WTC11 (cell line): ENCODE results near the gene HDGFL2. TPM values are rescaled to one million over a fixed set of nuclear protein-coding genes. Genes with fewer than 3 reads are reported as not detected.
A peak's percentile ranks its signal among the peaks of the same experiment; 100 is the strongest.

Source experiments
- ATF6 ChIP-seq: sonication (generic); formaldehyde crosslinking; IDR thresholded peaks from 2 replicates; pipeline ENCODE4 v1.8.1; 2023; ENCODE audit warnings: mild to moderate bottlenecking, missing genetic modification reagents
- CDX4 ChIP-seq: fragments of 250-450 bp; sonication (Bioruptor Pico); IDR thresholded peaks from 2 replicates; pipeline ENCODE4 v1.9.0; 2021; ENCODE audit warnings: moderate library complexity, mild to moderate bottlenecking, inconsistent platforms, borderline replicate concordance
- E2F1 ChIP-seq: sonication (generic); formaldehyde crosslinking; IDR thresholded peaks from 2 replicates; pipeline ENCODE4 v1.8.0; 2022; ENCODE audit warnings: mild to moderate bottlenecking, missing genetic modification reagents
- FOXJ3 ChIP-seq: sonication (generic); formaldehyde crosslinking; IDR thresholded peaks from 2 replicates; pipeline ENCODE4 v1.9.0; 2021; ENCODE audit warnings: missing genetic modification reagents, mild to moderate bottlenecking, borderline replicate concordance
- FOXK1 ChIP-seq: sonication (generic); formaldehyde crosslinking; IDR thresholded peaks from 2 replicates; pipeline ENCODE4 v1.8.0; 2022; ENCODE audit warnings: mild to moderate bottlenecking, moderate library complexity, missing genetic modification reagents
- FOXP4 ChIP-seq: sonication (generic); formaldehyde crosslinking; IDR thresholded peaks from 2 replicates; pipeline ENCODE4 v1.8.0; 2022; ENCODE audit warnings: mild to moderate bottlenecking, missing genetic modification reagents
- JAZF1 ChIP-seq: fragments of 250-450 bp; sonication (Bioruptor Pico); IDR thresholded peaks from 2 replicates; pipeline ENCODE4 v1.9.0; 2021; ENCODE audit warnings: moderate library complexity, mild to moderate bottlenecking, inconsistent platforms
- MAX ChIP-seq: sonication (generic); formaldehyde crosslinking; IDR thresholded peaks from 2 replicates; pipeline ENCODE4 v1.8.0; 2022; ENCODE audit warnings: mild to moderate bottlenecking, missing genetic modification reagents
- MXD4 ChIP-seq: fragments of 250-450 bp; sonication (Bioruptor Pico); IDR thresholded peaks from 2 replicates; pipeline ENCODE4 v1.8.0; 2021; ENCODE audit warnings: mild to moderate bottlenecking, moderate library complexity, borderline replicate concordance
- NFYB ChIP-seq: sonication (generic); formaldehyde crosslinking; conservative IDR thresholded peaks from 2 replicates; pipeline ENCODE4 v1.8.0; 2022; ENCODE audit warnings: low read depth, missing genetic modification reagents
- NR3C1 ChIP-seq: sonication (generic); formaldehyde crosslinking; conservative IDR thresholded peaks from 2 replicates; pipeline ENCODE4 v1.8.1; 2023; ENCODE audit warnings: low read depth, mild to moderate bottlenecking, missing genetic modification reagents
- SMAD3 ChIP-seq: sonication (generic); formaldehyde crosslinking; IDR thresholded peaks from 2 replicates; pipeline ENCODE4 v1.8.0; 2022; ENCODE audit warnings: missing genetic modification reagents, mild to moderate bottlenecking, borderline replicate concordance
- SP1 ChIP-seq: sonication (generic); formaldehyde crosslinking; conservative IDR thresholded peaks from 2 replicates; pipeline ENCODE4 v1.8.1; 2022; ENCODE audit warnings: missing genetic modification reagents
- TEAD1 ChIP-seq: sonication (generic); formaldehyde crosslinking; IDR thresholded peaks from 2 replicates; pipeline ENCODE4 v1.8.0; 2022; ENCODE audit warnings: mild to moderate bottlenecking, missing genetic modification reagents
- ZBTB21 ChIP-seq: sonication (generic); formaldehyde crosslinking; IDR thresholded peaks from 2 replicates; pipeline ENCODE4 v1.8.1; 2023; ENCODE audit warnings: mild to moderate bottlenecking, missing genetic modification reagents, borderline replicate concordance
- ZNF219 ChIP-seq: sonication (generic); formaldehyde crosslinking; IDR thresholded peaks from 2 replicates; pipeline ENCODE4 v1.8.0; 2023; ENCODE audit warnings: missing genetic modification reagents, mild to moderate bottlenecking, borderline replicate concordance
- ZNF232 ChIP-seq: sonication (generic); formaldehyde crosslinking; IDR thresholded peaks from 2 replicates; pipeline ENCODE4 v1.8.0; 2022; ENCODE audit warnings: mild to moderate bottlenecking, missing genetic modification reagents
- ZNF281 ChIP-seq: sonication (generic); formaldehyde crosslinking; IDR thresholded peaks from 2 replicates; pipeline ENCODE4 v1.8.0; 2023; ENCODE audit warnings: mild to moderate bottlenecking, missing genetic modification reagents
- ZNF423 ChIP-seq: fragments of 250-450 bp; sonication (Bioruptor Pico); IDR thresholded peaks from 2 replicates; pipeline ENCODE4 v2.1.2; 2022; ENCODE audit warnings: mild to moderate bottlenecking, moderate library complexity
- ZNF671 ChIP-seq: fragments of 250-450 bp; sonication (Bioruptor Pico); IDR thresholded peaks from 2 replicates; pipeline ENCODE4 v1.8.0; 2021; ENCODE audit warnings: mild to moderate bottlenecking
- total RNA-seq: library from RNA; stranded (reverse); gene quantifications from 3 replicates; pipeline ENCODE4 v1.2.3, GENCODE V29; 2021
- TF ChIP-seq, protein P1 (sequence below): sonication (generic); formaldehyde crosslinking; IDR thresholded peaks from 2 replicates; pipeline ENCODE4 v1.8.1; 2023; ENCODE audit warnings: mild to moderate bottlenecking, missing genetic modification reagents, borderline replicate concordance
- TF ChIP-seq, protein P2 (sequence below): sonication (generic); formaldehyde crosslinking; IDR thresholded peaks from 2 replicates; pipeline ENCODE4 v1.8.1; 2023; ENCODE audit warnings: mild to moderate bottlenecking, missing genetic modification reagents
- TF ChIP-seq, protein P3 (sequence below): sonication (generic); formaldehyde crosslinking; IDR thresholded peaks from 2 replicates; pipeline ENCODE4 v1.8.1; 2022; ENCODE audit warnings: low read depth, mild to moderate bottlenecking, moderate library complexity, missing genetic modification reagents, borderline replicate concordance

The HDGFL2 gene
- total RNA-seq, 1 experiment from 2014 or later: 115 TPM

GRCh38 chr19:4457654-4458395 is 14.3 kb upstream of the HDGFL2 start, which contains the start of gene UBXN6 (continued):
- TF ChIP-seq, protein P1, sequence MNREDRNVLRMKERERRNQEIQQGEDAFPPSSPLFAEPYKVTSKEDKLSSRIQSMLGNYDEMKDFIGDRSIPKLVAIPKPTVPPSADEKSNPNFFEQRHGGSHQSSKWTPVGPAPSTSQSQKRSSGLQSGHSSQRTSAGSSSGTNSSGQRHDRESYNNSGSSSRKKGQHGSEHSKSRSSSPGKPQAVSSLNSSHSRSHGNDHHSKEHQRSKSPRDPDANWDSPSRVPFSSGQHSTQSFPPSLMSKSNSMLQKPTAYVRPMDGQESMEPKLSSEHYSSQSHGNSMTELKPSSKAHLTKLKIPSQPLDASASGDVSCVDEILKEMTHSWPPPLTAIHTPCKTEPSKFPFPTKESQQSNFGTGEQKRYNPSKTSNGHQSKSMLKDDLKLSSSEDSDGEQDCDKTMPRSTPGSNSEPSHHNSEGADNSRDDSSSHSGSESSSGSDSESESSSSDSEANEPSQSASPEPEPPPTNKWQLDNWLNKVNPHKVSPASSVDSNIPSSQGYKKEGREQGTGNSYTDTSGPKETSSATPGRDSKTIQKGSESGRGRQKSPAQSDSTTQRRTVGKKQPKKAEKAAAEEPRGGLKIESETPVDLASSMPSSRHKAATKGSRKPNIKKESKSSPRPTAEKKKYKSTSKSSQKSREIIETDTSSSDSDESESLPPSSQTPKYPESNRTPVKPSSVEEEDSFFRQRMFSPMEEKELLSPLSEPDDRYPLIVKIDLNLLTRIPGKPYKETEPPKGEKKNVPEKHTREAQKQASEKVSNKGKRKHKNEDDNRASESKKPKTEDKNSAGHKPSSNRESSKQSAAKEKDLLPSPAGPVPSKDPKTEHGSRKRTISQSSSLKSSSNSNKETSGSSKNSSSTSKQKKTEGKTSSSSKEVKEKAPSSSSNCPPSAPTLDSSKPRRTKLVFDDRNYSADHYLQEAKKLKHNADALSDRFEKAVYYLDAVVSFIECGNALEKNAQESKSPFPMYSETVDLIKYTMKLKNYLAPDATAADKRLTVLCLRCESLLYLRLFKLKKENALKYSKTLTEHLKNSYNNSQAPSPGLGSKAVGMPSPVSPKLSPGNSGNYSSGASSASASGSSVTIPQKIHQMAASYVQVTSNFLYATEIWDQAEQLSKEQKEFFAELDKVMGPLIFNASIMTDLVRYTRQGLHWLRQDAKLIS (CRISPR knock-in tag): no peak
- no peak for TF ChIP-seq FOXJ3 (CRISPR knock-in tag)
- no peak for TF ChIP-seq NR3C1 (CRISPR knock-in tag)
- no peak for TF ChIP-seq JAZF1
- TF ChIP-seq ZNF281 (CRISPR knock-in tag): no peak
- no peak for TF ChIP-seq ZNF219 (CRISPR knock-in tag)
- no peak for TF ChIP-seq ZNF671
- TF ChIP-seq CDX4 (CRISPR knock-in tag): no peak
- TF ChIP-seq SMAD3 (CRISPR knock-in tag): no peak
- no peak for TF ChIP-seq MXD4
- no peak for TF ChIP-seq ZBTB21 (CRISPR knock-in tag)
- TF ChIP-seq ATF6 (CRISPR knock-in tag): no peak
- TF ChIP-seq, protein P2, sequence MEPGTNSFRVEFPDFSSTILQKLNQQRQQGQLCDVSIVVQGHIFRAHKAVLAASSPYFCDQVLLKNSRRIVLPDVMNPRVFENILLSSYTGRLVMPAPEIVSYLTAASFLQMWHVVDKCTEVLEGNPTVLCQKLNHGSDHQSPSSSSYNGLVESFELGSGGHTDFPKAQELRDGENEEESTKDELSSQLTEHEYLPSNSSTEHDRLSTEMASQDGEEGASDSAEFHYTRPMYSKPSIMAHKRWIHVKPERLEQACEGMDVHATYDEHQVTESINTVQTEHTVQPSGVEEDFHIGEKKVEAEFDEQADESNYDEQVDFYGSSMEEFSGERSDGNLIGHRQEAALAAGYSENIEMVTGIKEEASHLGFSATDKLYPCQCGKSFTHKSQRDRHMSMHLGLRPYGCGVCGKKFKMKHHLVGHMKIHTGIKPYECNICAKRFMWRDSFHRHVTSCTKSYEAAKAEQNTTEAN (CRISPR knock-in tag): no peak
- peak; percentile 78 for TF ChIP-seq SP1 (CRISPR knock-in tag)
- TF ChIP-seq E2F1: no peak
- TF ChIP-seq NFYB: no peak
- 0 out of 2 replicates have a peak, but pooled peaks have one; percentile 34 for TF ChIP-seq FOXP4 (CRISPR knock-in tag)
- peak; percentile 87 for TF ChIP-seq FOXK1 (CRISPR knock-in tag)
- peak; percentile 56; the same call in 1 of the 2 replicates for TF ChIP-seq TEAD1 (CRISPR knock-in tag)
- TF ChIP-seq, protein P3, sequence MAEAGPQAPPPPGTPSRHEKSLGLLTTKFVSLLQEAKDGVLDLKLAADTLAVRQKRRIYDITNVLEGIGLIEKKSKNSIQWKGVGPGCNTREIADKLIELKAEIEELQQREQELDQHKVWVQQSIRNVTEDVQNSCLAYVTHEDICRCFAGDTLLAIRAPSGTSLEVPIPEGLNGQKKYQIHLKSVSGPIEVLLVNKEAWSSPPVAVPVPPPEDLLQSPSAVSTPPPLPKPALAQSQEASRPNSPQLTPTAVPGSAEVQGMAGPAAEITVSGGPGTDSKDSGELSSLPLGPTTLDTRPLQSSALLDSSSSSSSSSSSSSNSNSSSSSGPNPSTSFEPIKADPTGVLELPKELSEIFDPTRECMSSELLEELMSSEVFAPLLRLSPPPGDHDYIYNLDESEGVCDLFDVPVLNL (CRISPR knock-in tag): no peak
- no peak for TF ChIP-seq ZNF423 (CRISPR knock-in tag)
- TF ChIP-seq ZNF232: no peak
- peak; percentile 62; the same call in 1 of the 2 replicates for TF ChIP-seq MAX (CRISPR knock-in tag)
